PC-3 (cell line): Measurements from ENCODE around the gene PFKL. TPM values are rescaled to one million over a fixed set of nuclear protein-coding genes. Genes with fewer than 3 reads are reported as not detected.

Experiments used
- ATAC-seq: fragments of 200-7000 bp; cut with Tn5 transposase; 2 replicates; pipeline ENCODE4 v1.9.1; 2020; ENCODE audit warnings: mild to moderate bottlenecking, moderate library complexity
- BruUV-seq: library from RNA; stranded (reverse); fragments of 400-500 nt; replicated peaks from 2 replicates; lab custom pipeline; 2021; lab: Mats Ljungman, UMichigan
- CTCF ChIA-PET: fragments of 300-600 bp; sonication (Branson Sonifier 250); formaldehyde crosslinking; loops from one replicate; lab custom pipeline; 2022; ENCODE audit warnings: antibody characterized with exemption; lab: Charles Lee
- POLR2A ChIA-PET: fragments of 300-600 bp; sonication (Branson Sonifier 250); formaldehyde crosslinking; loops from one replicate; lab custom pipeline; 2022; ENCODE audit warnings: antibody characterized with exemption; ENCODE audit not compliant: unreplicated experiment; lab: Charles Lee
- DNase-seq: peaks from one replicate; pipeline ENCODE4 v3.0.0-alpha.2; 2015
- H2AFZ ChIP-seq: fragments of 300-600 bp; sonication (generic); 2 replicates; pipeline ENCODE4 v1.6.0; 2016; ENCODE audit warnings: antibody characterized with exemption, low read length
- H3F3A ChIP-seq: fragments of 300-600 bp; sonication (generic); one replicate; pipeline ENCODE4 v1.6.0; 2017; ENCODE audit warnings: antibody characterized with exemption, low read length, control low read depth, mild to moderate bottlenecking; ENCODE audit not compliant: unreplicated experiment
- H3K27ac ChIP-seq: fragments of 300-600 bp; sonication (generic); 2 replicates; pipeline ENCODE4 v1.5.1; 2016; ENCODE audit warnings: mild to moderate bottlenecking, low read length
- H3K27me3 ChIP-seq: fragments of 300-600 bp; sonication (generic); 2 replicates; pipeline ENCODE4 v1.6.1; 2016; ENCODE audit warnings: low read length, mixed read lengths
- H3K36me3 ChIP-seq: fragments of 300-600 bp; sonication (generic); 2 replicates; pipeline ENCODE4 v1.6.1; 2016; ENCODE audit warnings: low read depth, mixed run types, low read length, mixed read lengths
- H3K4me1 ChIP-seq: fragments of 300-600 bp; sonication (generic); 2 replicates; pipeline ENCODE4 v1.5.1; 2016; ENCODE audit warnings: low read length; ENCODE audit not compliant: insufficient read depth
- H3K4me2 ChIP-seq: fragments of 300-600 bp; sonication (generic); 2 replicates; pipeline ENCODE4 v1.6.0; 2016; ENCODE audit warnings: low read length
- H3K4me3 ChIP-seq: fragments of 300-600 bp; sonication (generic); 2 replicates; pipeline ENCODE4 v1.5.1; 2016; ENCODE audit warnings: mild to moderate bottlenecking, low read length, mixed read lengths
- H3K79me2 ChIP-seq: fragments of 300-600 bp; sonication (generic); 2 replicates; pipeline ENCODE4 v1.6.1; 2017; ENCODE audit warnings: low read length, mixed read lengths
- H3K9ac ChIP-seq: fragments of 300-600 bp; sonication (generic); 2 replicates; pipeline ENCODE4 v1.6.0; 2016; ENCODE audit warnings: mild to moderate bottlenecking, low read length
- H3K9me2 ChIP-seq: fragments of 300-600 bp; sonication (generic); replicated peaks from 2 replicates; pipeline ENCODE4 v1.6.1; 2016; ENCODE audit warnings: mixed run types, low read length, mixed read lengths
- H3K9me3 ChIP-seq: fragments of 300-600 bp; sonication (generic); 2 replicates; pipeline ENCODE4 v1.6.1; 2016; ENCODE audit warnings: low read length, mixed read lengths
- H4K20me1 ChIP-seq: fragments of 300-600 bp; sonication (generic); 2 replicates; pipeline ENCODE4 v1.6.1; 2016; ENCODE audit warnings: low read length, mixed read lengths
- CTCF ChIP-seq: fragments of 300-600 bp; sonication (generic); conservative IDR thresholded peaks from 2 replicates; pipeline ENCODE4 v1.5.1; 2017; ENCODE audit warnings: antibody characterized with exemption, low read depth, mild to moderate bottlenecking, low read length
- EZH2 ChIP-seq: fragments of 300-600 bp; sonication (generic); IDR thresholded peaks from one replicate; pipeline ENCODE4 v1.6.1; 2017; ENCODE audit warnings: antibody characterized with exemption, mild to moderate bottlenecking, low read length; ENCODE audit not compliant: unreplicated experiment
- EZH2phosphoT487 ChIP-seq: fragments of 300-600 bp; sonication (generic); IDR thresholded peaks from 2 replicates; pipeline ENCODE4 v1.6.1; 2018; ENCODE audit warnings: mild to moderate bottlenecking, antibody characterized with exemption, low read length, borderline replicate concordance
- intact Hi-C: fragments of 100-400 bp; cut with micrococcal nuclease; formaldehyde crosslinking; loops from 2 replicates; pipeline ENCODE4 v1.9.0; 2023
- total RNA-seq: library from RNA; depleted of rRNA; stranded (reverse); fragments of >200 nt; gene quantifications from 2 replicates; pipeline ENCODE4 v1.2.3, GENCODE V29; 2014

Gene PFKL
- total RNA-seq, 1 experiment from 2014 or later, result 223 TPM

- Histone ChIP-seq H3K9me3 (no peaks in the 10 kb centered on the region), H3K79me2 (peaks cover 17% of the 10 kb centered on the region), H3K4me1 (peaks cover 26% of the 10 kb centered on the region), H3K27me3 (no peaks in the 10 kb centered on the region), H3K36me3 (no peaks in the 10 kb centered on the region), H3K9me2 (no peaks in the 10 kb centered on the region), H3K4me2 (no peak overlapping the region), H3F3A (no peaks in the 10 kb centered on the region), H2AFZ (no peak overlapping the region), H3K4me3 (no peak overlapping the region), H3K9ac (no peak overlapping the region), H4K20me1 (peaks cover 14% of the 10 kb centered on the region; the same call in 1 of the 2 replicates), H3K27ac (no peak overlapping the region)
- ATAC-seq (no peak), DNase-seq (no peak)
- ChIA-PET POLR2A (interaction anchor here (0.6 kb wide), 1 partner anchor 9 kb away, joined by 3 read pairs; no protein-coding TSS in a partner anchor), CTCF (interaction anchor here (0.5 to 0.7 kb wide), 2 partner anchors 37 to 43 kb away, joined by 3 to 16 read pairs; no protein-coding TSS in a partner anchor)
- BruUV-seq, result no TSS peak
- TF ChIP-seq EZH2phosphoT487, result no peak
- TF ChIP-seq EZH2, result no peak
- no peak for TF ChIP-seq CTCF
- intact Hi-C loops, result no loop called here
These were observed 2.9 kb upstream of the PFKL start for GRCh38 chr21:44296916-44297315.

- Histone ChIP-seq H3K27ac (peak overlapping the region; percentile 28), H2AFZ (peak overlapping the region; percentile 46)
These were observed 2.1 kb upstream of the PFKL start for GRCh38 chr21:44297525-44298290.

More at GRCh38 chr21:44297525-44298290, 2.1 kb upstream of the PFKL start:
- Histone ChIP-seq H3K9ac (no peak overlapping the region), H3K4me1 (peaks cover 34% of the 10 kb centered on the region), H3K9me2 (no peaks in the 10 kb centered on the region), H4K20me1 (peaks cover 22% of the 10 kb centered on the region; the same call in 1 of the 2 replicates), H3K27me3 (no peaks in the 10 kb centered on the region), H3K9me3 (no peaks in the 10 kb centered on the region), H3K4me2 (peak overlapping the region; percentile 56), H3K79me2 (peaks cover 25% of the 10 kb centered on the region), H3K4me3 (no peak overlapping the region), H3F3A (no peaks in the 10 kb centered on the region), H3K36me3 (no peaks in the 10 kb centered on the region)
- ChIA-PET CTCF (interaction anchor here (0.5 to 0.7 kb wide), 3 partner anchors 28 to 44 kb away, joined by 3 to 16 read pairs (median 8); no protein-coding TSS in a partner anchor), POLR2A (no interaction called here)
- TF ChIP-seq EZH2phosphoT487 (no peak), CTCF (peak; percentile 86)
- no TSS peak for BruUV-seq
- ATAC-seq (peak; percentile 54), DNase-seq (peak; percentile 91)
- intact Hi-C loops, result no loop called here
